ENCODE measurements around the gene C20orf204.

C20orf204 gene

DNA sequence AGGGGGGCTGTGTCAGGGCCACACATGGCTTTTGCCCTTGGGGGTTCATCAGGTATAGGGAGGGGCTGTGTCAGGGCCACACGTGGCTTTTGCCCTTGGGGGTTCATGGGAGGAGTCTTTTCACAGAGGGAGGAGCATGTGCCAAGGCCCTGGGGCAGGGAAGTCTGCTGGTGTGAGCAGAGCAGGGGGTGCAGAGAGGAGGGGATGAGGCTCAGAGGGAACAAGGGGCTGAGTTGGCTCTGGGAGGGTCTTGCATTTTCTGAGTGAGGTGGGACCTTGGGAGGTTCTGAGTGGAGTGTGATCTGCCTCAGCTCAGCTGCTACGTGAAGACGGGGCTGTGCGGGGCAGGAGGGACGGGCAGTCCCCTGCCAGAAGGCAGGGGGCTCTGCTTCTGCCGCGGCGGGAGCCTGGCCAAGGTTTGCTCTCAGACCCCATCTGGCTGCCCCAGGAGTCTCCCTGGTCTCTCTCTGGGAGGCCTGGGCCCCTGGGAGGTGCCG, 19.5 kb downstream of the C20orf204 start:
- H3K79me2 ChIP-seq (ENCODE audit: insufficient read depth, low read length), result no peaks in the 10 kb centered on the region
- H3K4me3 ChIP-seq (ENCODE audit: low read depth in 1 of 2, low read length in 2 of 2), result no peak overlapping the region
- no peak for TF ChIP-seq EZH2 (IDR thresholded peaks at IDR 0.05; ENCODE audit: borderline replicate concordance, low read depth, low read length, severe bottlenecking)
- TF ChIP-seq, protein P1, sequence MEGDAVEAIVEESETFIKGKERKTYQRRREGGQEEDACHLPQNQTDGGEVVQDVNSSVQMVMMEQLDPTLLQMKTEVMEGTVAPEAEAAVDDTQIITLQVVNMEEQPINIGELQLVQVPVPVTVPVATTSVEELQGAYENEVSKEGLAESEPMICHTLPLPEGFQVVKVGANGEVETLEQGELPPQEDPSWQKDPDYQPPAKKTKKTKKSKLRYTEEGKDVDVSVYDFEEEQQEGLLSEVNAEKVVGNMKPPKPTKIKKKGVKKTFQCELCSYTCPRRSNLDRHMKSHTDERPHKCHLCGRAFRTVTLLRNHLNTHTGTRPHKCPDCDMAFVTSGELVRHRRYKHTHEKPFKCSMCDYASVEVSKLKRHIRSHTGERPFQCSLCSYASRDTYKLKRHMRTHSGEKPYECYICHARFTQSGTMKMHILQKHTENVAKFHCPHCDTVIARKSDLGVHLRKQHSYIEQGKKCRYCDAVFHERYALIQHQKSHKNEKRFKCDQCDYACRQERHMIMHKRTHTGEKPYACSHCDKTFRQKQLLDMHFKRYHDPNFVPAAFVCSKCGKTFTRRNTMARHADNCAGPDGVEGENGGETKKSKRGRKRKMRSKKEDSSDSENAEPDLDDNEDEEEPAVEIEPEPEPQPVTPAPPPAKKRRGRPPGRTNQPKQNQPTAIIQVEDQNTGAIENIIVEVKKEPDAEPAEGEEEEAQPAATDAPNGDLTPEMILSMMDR (IDR thresholded peaks at IDR 0.05; ENCODE audit: borderline replicate concordance, extremely low read depth, low read length, poor library complexity, severe bottlenecking), result no peak
- peaks cover 4% of the 10 kb centered on the region; the same call in 1 of the 2 replicates for H3K4me1 ChIP-seq (ENCODE audit: insufficient read depth, low read length)
- no peaks in the 10 kb centered on the region for H4K20me1 ChIP-seq (ENCODE audit: insufficient read depth, low read length)
- no peak overlapping the region for H3K4me2 ChIP-seq (ENCODE audit: insufficient read depth, low read length)
- ATAC-seq (ENCODE audit: insufficient read depth, low read depth) (no peak), DNase-seq (no peak)
- H2AFZ ChIP-seq (ENCODE audit: low read depth, low read length), result no peak overlapping the region
- no peaks in the 10 kb centered on the region for H3K9me3 ChIP-seq (ENCODE audit: insufficient read depth, low read length, severe bottlenecking)
- H3K36me3 ChIP-seq (ENCODE audit: insufficient read depth, low read length), result no peaks in the 10 kb centered on the region
- no peak overlapping the region for H3K27ac ChIP-seq (ENCODE audit: low read length)
- no peaks in the 10 kb centered on the region for H3K27me3 ChIP-seq (ENCODE audit: insufficient read depth, low read length, poor library complexity)
- H3K9ac ChIP-seq (ENCODE audit: low read depth, low read length), result no peak overlapping the region

DNA sequence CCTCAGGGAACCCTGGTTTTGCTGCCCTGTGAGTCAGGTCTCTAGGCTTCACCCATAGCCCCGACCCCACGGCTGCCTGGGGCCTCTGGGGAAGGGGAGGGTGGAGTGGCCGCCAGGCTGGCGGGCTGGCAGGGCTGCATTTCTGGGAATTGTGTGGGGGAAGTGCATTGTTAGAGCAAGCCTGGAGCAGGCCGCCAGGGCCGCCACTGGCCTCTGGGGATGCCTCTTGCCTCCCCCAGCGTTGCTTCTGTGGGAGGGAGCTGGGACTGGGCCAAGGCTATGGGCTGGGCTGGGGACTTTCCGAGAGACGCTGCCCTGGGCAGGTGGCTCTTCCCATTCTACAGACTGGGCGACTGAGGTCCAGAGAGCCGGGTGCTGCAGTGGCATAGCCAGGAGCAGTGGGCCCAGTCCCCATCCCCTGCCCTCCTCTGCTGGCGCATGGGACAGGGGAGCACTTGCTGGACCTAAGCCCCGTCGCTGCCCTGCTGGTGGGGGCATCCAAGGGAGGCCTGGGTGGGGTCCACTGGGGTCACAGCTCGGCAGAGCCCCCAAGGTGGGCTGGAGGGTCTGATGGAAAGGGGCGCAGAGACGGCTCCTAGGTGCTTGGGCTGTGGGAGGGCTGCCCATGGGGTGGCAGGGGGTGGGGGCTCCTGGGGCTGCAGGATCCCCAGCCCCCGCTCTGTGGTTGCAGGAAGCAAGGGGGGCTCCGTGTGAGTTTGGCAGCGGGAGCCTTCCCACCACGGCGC, 20.1 kb downstream of the C20orf204 start:
- no peaks in the 10 kb centered on the region for H3K36me3 ChIP-seq (ENCODE audit: insufficient read depth, low read length)
- H2AFZ ChIP-seq (ENCODE audit: low read depth, low read length), result no peak overlapping the region
- no peaks in the 10 kb centered on the region for H3K9me3 ChIP-seq (ENCODE audit: insufficient read depth, low read length, severe bottlenecking)
- no peak for ATAC-seq (ENCODE audit: insufficient read depth, low read depth)
- no peak for DNase-seq
- no peak overlapping the region for H3K9ac ChIP-seq (ENCODE audit: low read depth, low read length)
- no peak overlapping the region for H3K4me3 ChIP-seq (ENCODE audit: low read depth in 1 of 2, low read length in 2 of 2)
- no peaks in the 10 kb centered on the region for H3K79me2 ChIP-seq (ENCODE audit: insufficient read depth, low read length)
- H3K27ac ChIP-seq (ENCODE audit: low read length), result no peak overlapping the region
- H3K27me3 ChIP-seq (ENCODE audit: insufficient read depth, low read length, poor library complexity), result no peaks in the 10 kb centered on the region
- no peak overlapping the region for H3K4me2 ChIP-seq (ENCODE audit: insufficient read depth, low read length)
- H4K20me1 ChIP-seq (ENCODE audit: insufficient read depth, low read length), result no peaks in the 10 kb centered on the region
- peaks cover 4% of the 10 kb centered on the region; the same call in 1 of the 2 replicates for H3K4me1 ChIP-seq (ENCODE audit: insufficient read depth, low read length)
- TF ChIP-seq, protein P1 (IDR thresholded peaks at IDR 0.05; ENCODE audit: borderline replicate concordance, extremely low read depth, low read length, poor library complexity, severe bottlenecking), result no peak
- no peak for TF ChIP-seq EZH2 (IDR thresholded peaks at IDR 0.05; ENCODE audit: borderline replicate concordance, low read depth, low read length, severe bottlenecking)

DNA sequence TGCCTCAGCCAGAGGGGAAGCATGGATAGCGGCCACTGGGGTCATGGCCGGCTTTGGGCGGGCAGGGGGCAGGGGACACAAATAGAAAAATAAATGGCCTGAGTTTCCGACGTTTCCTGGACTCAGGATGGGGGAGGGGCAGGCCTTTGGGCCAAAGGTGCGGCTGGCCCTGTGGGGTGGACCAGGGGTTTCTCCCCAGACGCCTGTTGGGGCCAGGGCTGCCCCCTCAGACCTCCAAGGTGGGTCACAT, 20.6 kb downstream of the C20orf204 start:
- no peaks in the 10 kb centered on the region for H4K20me1 ChIP-seq (ENCODE audit: insufficient read depth, low read length)
- H3K9ac ChIP-seq (ENCODE audit: low read depth, low read length), result no peak overlapping the region
- no peak overlapping the region for H2AFZ ChIP-seq (ENCODE audit: low read depth, low read length)
- ATAC-seq (ENCODE audit: insufficient read depth, low read depth), result no peak
- no peak overlapping the region for H3K4me3 ChIP-seq (ENCODE audit: low read depth in 1 of 2, low read length in 2 of 2)
- no peaks in the 10 kb centered on the region for H3K27me3 ChIP-seq (ENCODE audit: insufficient read depth, low read length, poor library complexity)
- H3K27ac ChIP-seq (ENCODE audit: low read length), result no peak overlapping the region
- H3K9me3 ChIP-seq (ENCODE audit: insufficient read depth, low read length, severe bottlenecking), result no peaks in the 10 kb centered on the region
- H3K4me2 ChIP-seq (ENCODE audit: insufficient read depth, low read length), result no peak overlapping the region
- H3K36me3 ChIP-seq (ENCODE audit: insufficient read depth, low read length), result no peaks in the 10 kb centered on the region
- H3K4me1 ChIP-seq (ENCODE audit: insufficient read depth, low read length), result peaks cover 4% of the 10 kb centered on the region; the same call in 1 of the 2 replicates
- TF ChIP-seq, protein P1 (IDR thresholded peaks at IDR 0.05; ENCODE audit: borderline replicate concordance, extremely low read depth, low read length, poor library complexity, severe bottlenecking), result no peak
- TF ChIP-seq EZH2 (IDR thresholded peaks at IDR 0.05; ENCODE audit: borderline replicate concordance, low read depth, low read length, severe bottlenecking), result no peak
- DNase-seq, result no peak
- H3K79me2 ChIP-seq (ENCODE audit: insufficient read depth, low read length), result no peaks in the 10 kb centered on the region
